Prostate gland (tissue), 2 donors: ENCODE data around the gene OR8H1. TPM values are rescaled to one million over a fixed set of nuclear protein-coding genes. Genes with fewer than 3 reads are reported as not detected.

Experiments
- DNase-seq: peaks from one replicate; pipeline ENCODE4 v3.0.0-alpha.2; 2019; ENCODE audit warnings: low spot score
- H3K27ac ChIP-seq, 2 donors: fragments of 200-600 bp; sonication (generic); 2 replicates each; pipeline ENCODE4 v1.5.1; 2017 to 2019
- H3K27me3 ChIP-seq: fragments of 200-600 bp; sonication (generic); replicated peaks from 2 replicates; pipeline ENCODE4 v1.5.1; 2019; ENCODE audit not compliant: insufficient read depth
- H3K36me3 ChIP-seq, 2 donors: fragments of 200-600 bp; sonication (generic); 1 replicate in 1 of 2; 2 replicates in 1 of 2; pipeline versions ENCODE4 v1.5.1 to v1.8.1; 2017 to 2019
- H3K4me1 ChIP-seq: fragments of 200-600 bp; sonication (generic); replicated peaks from 2 replicates; pipeline ENCODE4 v1.5.1; 2019
- H3K4me3 ChIP-seq, 2 donors: fragments of 200-600 bp; sonication (generic); 2 replicates each; pipeline ENCODE4 v1.5.1; 2017 to 2019
- H3K9me3 ChIP-seq: fragments of 200-600 bp; sonication (generic); 2 replicates; pipeline ENCODE4 v1.5.1; 2017
- CTCF ChIP-seq, 4 experiments: fragments of 200-600 bp in 2 of 4; fragments of 450-650 bp in 2 of 4; sonication (generic) in 2 of 4; IDR thresholded peaks; 1 replicate in 3 of 4; 2 replicates in 1 of 4; pipeline ENCODE4 v1.5.1; 2016 to 2019; ENCODE audit warnings: antibody characterized with exemption in 4 of 4, mild to moderate bottlenecking in 2 of 4, moderate library complexity in 2 of 4
- POLR2A ChIP-seq: fragments of 450-650 bp; IDR thresholded peaks from one replicate; pipeline ENCODE4 v1.6.1; 2016; ENCODE audit warnings: antibody characterized with exemption, mild to moderate bottlenecking
- POLR2AphosphoS5 ChIP-seq: sonication (generic); formaldehyde crosslinking; IDR thresholded peaks from one replicate; pipeline ENCODE4 v1.6.1; 2017; ENCODE audit warnings: antibody characterized with exemption
- WGBS: methylation state at CpG from one replicate; pipeline ENCODE4 v1.1.5; 2018; 5-methylcytosine and 5-hydroxymethylcytosine counted together
- intact Hi-C: fragments of 100-400 bp; cut with DNase I; formaldehyde crosslinking; loops from one replicate; pipeline ENCODE4 v1.14.2; 2022
- total RNA-seq, 2 donors: library from RNA; depleted of rRNA; stranded (reverse); fragments of >200 nt; gene quantifications; one replicate each; pipeline ENCODE4 v1.1.0, GENCODE V29; 2016

Gene OR8H1
- total RNA-seq, 2 donors from 2014 or later = not detected

DNA sequence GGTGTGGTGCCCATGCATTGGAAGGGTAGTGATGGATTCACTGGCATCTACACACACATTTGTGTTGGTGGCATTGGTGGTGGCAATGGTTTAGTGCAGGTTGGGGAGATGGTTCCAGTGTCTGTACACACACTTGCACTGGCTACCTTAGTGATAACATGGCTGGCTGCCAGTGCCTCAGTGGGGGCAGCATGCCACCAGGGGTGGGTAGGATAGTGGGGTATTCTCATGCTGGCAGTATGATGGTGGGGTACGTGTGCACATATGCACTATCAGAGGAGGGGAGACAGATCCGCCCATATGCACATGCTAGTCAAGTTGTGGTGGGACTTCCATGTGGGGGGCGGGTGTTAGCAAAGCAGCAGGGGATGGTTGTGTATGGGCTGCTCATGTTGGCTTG, 15.8 kb upstream of the OR8H1 start:
- Histone ChIP-seq H3K9me3 (no peaks in the 10 kb centered on the region), H3K27ac (no peak overlapping the region)

GRCh38 chr11:56296898-56297297, 4.8 kb upstream of the OR8H1 start:
- no peak overlapping the region for H3K4me3 ChIP-seq
- no peak for TF ChIP-seq POLR2A
- TF ChIP-seq POLR2AphosphoS5 = no peak
- TF ChIP-seq CTCF (IDR thresholded peaks at IDR 0.05) = no peak
- intact Hi-C loops = no loop called here
- H3K36me3 ChIP-seq = no peaks in the 10 kb centered on the region
- H3K9me3 ChIP-seq = no peaks in the 10 kb centered on the region
- H3K4me1 ChIP-seq = no peaks in the 10 kb centered on the region
- WGBS = 96% methylated on average over 4 of the region's 4 CpGs
- H3K27me3 ChIP-seq = no peaks in the 10 kb centered on the region
- no peak for DNase-seq
- no peak overlapping the region for H3K27ac ChIP-seq

More for the DNA sequence above, 15.8 kb upstream of the OR8H1 start:
- TF ChIP-seq POLR2AphosphoS5 = no peak
- TF ChIP-seq POLR2A = no peak
- no peak for TF ChIP-seq CTCF (IDR thresholded peaks at IDR 0.05)
- H3K27me3 ChIP-seq = no peaks in the 10 kb centered on the region
- no peaks in the 10 kb centered on the region for H3K4me1 ChIP-seq
- H3K4me3 ChIP-seq = no peak overlapping the region
- intact Hi-C loops = no loop called here
- 95% methylated on average over 3 of the region's 3 CpGs for WGBS
- H3K36me3 ChIP-seq = no peaks in the 10 kb centered on the region
- DNase-seq = no peak

- no peaks in the 10 kb centered on the region for H3K4me1 ChIP-seq
- TF ChIP-seq POLR2A (no peak), CTCF (IDR thresholded peaks at IDR 0.05) (no peak), POLR2AphosphoS5 (no peak)
- intact Hi-C loops = no loop called here
Measured at GRCh38 chr11:56273854-56274253, 18.2 kb downstream of the OR8H1 start, which contains the start of gene OR5T1. TSS of gene OR5T1 (plus strand) at chr11:56274154. CDS start at chr11:56275639, 1,485 bp downstream.

GRCh38 chr11:56271092-56271491, 21.0 kb downstream of the OR8H1 start:
- 44% methylated on average over 3 of the region's 3 CpGs for WGBS
- Histone ChIP-seq H3K4me3 (no peak overlapping the region), H3K9me3 (no peaks in the 10 kb centered on the region), H3K27ac (no peak overlapping the region), H3K4me1 (no peaks in the 10 kb centered on the region), H3K27me3 (no peaks in the 10 kb centered on the region), H3K36me3 (no peaks in the 10 kb centered on the region)
- TF ChIP-seq POLR2AphosphoS5 = no peak
- TF ChIP-seq CTCF (IDR thresholded peaks at IDR 0.05) = no peak
- TF ChIP-seq POLR2A = no peak
- no peak for DNase-seq
- intact Hi-C loops = no loop called here

More at GRCh38 chr11:56273854-56274253, 18.2 kb downstream of the OR8H1 start, which contains the start of gene OR5T1:
- H3K27ac ChIP-seq = no peak within 1 kb of the TSS
- no peak within 1 kb of the TSS for H3K4me3 ChIP-seq
- H3K27me3 ChIP-seq = no peaks in the 10 kb centered on the region
- H3K9me3 ChIP-seq = no peaks in the 10 kb centered on the region
- H3K36me3 ChIP-seq = no peaks in the 10 kb centered on the region
- DNase-seq = no peak

DNA sequence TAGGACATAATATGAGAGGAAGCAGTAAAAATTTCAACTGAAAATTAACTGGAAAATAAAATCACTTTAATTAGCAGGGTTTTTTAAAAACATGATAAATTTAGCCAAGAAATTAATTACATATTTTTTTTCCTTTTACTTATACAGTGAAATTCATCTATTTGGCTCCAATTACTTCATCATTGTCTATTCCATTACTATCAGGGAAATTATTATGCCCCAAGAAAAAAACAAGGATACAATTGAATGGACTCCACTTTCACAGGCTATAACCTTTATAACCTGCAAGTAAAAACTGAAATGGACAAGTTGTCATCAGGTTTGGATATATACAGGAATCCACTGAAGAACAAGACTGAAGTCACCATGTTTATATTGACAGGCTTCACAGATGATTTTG, 40.1 kb downstream of the OR8H1 start, which contains the start of gene OR5T3:
Gene OR5T3, plus strand, starts transcription at position 301 of the 400 bp plus-strand sequence. Its CDS starts 0 bp downstream, at position 301.
- no peak within 1 kb of the TSS for H3K27ac ChIP-seq
- TF ChIP-seq POLR2A (no peak), CTCF (IDR thresholded peaks at IDR 0.05) (no peak), POLR2AphosphoS5 (no peak)
- H3K4me3 ChIP-seq = no peak within 1 kb of the TSS
- no peak for DNase-seq
- intact Hi-C loops = no loop called here
- no peaks in the 10 kb centered on the region for H3K9me3 ChIP-seq
- H3K27me3 ChIP-seq = no peaks in the 10 kb centered on the region
- no peaks in the 10 kb centered on the region for H3K4me1 ChIP-seq
- no peaks in the 10 kb centered on the region for H3K36me3 ChIP-seq
